Endothelial cell of umbilical vein (primary cell): Measurements from ENCODE around the gene ZNF496. TPM values are rescaled to one million over a fixed set of nuclear protein-coding genes. Genes with fewer than 3 reads are reported as not detected.

ENCODE experiments used
- BruUV-seq: library from RNA; stranded (reverse); fragments of 400-500 nt; replicated peaks from 2 replicates; lab custom pipeline; 2021; lab: Mats Ljungman, UMichigan
- CTCF ChIA-PET: fragments of 300-600, 350-600 bp; sonication (Branson Sonifier 250); formaldehyde crosslinking; loops from one replicate; lab custom pipeline; 2021; ENCODE audit warnings: antibody characterized with exemption, inconsistent platforms; lab: Charles Lee
- POLR2A ChIA-PET: fragments of 300-600, 350-600 bp; sonication (Branson Sonifier 250); formaldehyde crosslinking; loops from one replicate; lab custom pipeline; 2021; ENCODE audit warnings: antibody characterized with exemption, inconsistent platforms; lab: Charles Lee
- DNase-seq: peaks from one replicate; pipeline ENCODE4 v3.0.0-alpha.2; 2011; ENCODE audit warnings: low read depth, low spot score
- FAIRE-seq: peaks from 2 replicates; lab custom pipeline; 2011; peaks lifted over from hg19 to GRCh38; lab: Jason Lieb, UNC
- H2AFZ ChIP-seq: 2 replicates; pipeline ENCODE4 v1.6.0; 2012; ENCODE audit warnings: low read depth, low read length, control low read depth, inconsistent platforms
- H3K27ac ChIP-seq: 2 replicates; pipeline ENCODE4 v1.5.1; 2011; ENCODE audit warnings: low read depth, mild to moderate bottlenecking, control low read depth, low read length, moderate library complexity; ENCODE audit not compliant: insufficient read depth
- H3K27me3 ChIP-seq, 2 experiments: 2 replicates each; pipeline versions ENCODE4 v1.6.0 to v1.6.1; 2011; ENCODE audit warnings: low read length in 2 of 2, mixed read lengths in 1 of 2; ENCODE audit not compliant: control insufficient read depth in 2 of 2, insufficient read depth in 2 of 2
- H3K36me3 ChIP-seq, 2 experiments: 2 replicates in 1 of 2; 3 replicates in 1 of 2; pipeline ENCODE4 v1.5.1; 2011; ENCODE audit warnings: low read length in 2 of 2, mild to moderate bottlenecking in 1 of 2, moderate library complexity in 1 of 2; ENCODE audit not compliant: control insufficient read depth in 2 of 2, insufficient read depth in 2 of 2; ENCODE audit errors: extremely low read depth in 1 of 2
- H3K4me1 ChIP-seq: 3 replicates; pipeline ENCODE4 v1.5.1; 2011; ENCODE audit warnings: mild to moderate bottlenecking, low read length; ENCODE audit not compliant: control insufficient read depth, insufficient read depth; ENCODE audit errors: extremely low read depth
- H3K4me2 ChIP-seq: 2 replicates; pipeline ENCODE4 v1.6.1; 2011; ENCODE audit warnings: low read length, control low read depth, mixed read lengths; ENCODE audit not compliant: insufficient read depth
- H3K4me3 ChIP-seq, 3 experiments: fragments of 200-600 bp in 1 of 3; sonication (generic), shearing (Covaris generic) in 1 of 3; replicated peaks in 1 of 3; 2 replicates each; pipeline ENCODE4 v1.5.1; 2011 to 2016; ENCODE audit warnings: control low read depth in 3 of 3, low read length in 3 of 3, mild to moderate bottlenecking in 2 of 3, inconsistent platforms in 1 of 3, low read depth in 1 of 3, moderate library complexity in 1 of 3; ENCODE audit not compliant: insufficient read depth in 1 of 3
- H3K79me2 ChIP-seq: 2 replicates; pipeline ENCODE4 v1.6.0; 2012; ENCODE audit warnings: low read length, inconsistent platforms; ENCODE audit not compliant: control insufficient read depth, insufficient read depth
- H3K9ac ChIP-seq: replicated peaks from 2 replicates; pipeline ENCODE3; 2011; ENCODE audit warnings: low read length, control low read depth; ENCODE audit not compliant: insufficient read depth; ENCODE audit errors: extremely low read depth
- H3K9me1 ChIP-seq: replicated peaks from 3 replicates; pipeline ENCODE4 v1.6.0; 2011; ENCODE audit warnings: mild to moderate bottlenecking, low read length; ENCODE audit not compliant: control insufficient read depth, insufficient read depth; ENCODE audit errors: extremely low read depth
- H3K9me3 ChIP-seq: replicated peaks from 2 replicates; pipeline ENCODE4 v1.5.1; 2012; ENCODE audit warnings: low read length, inconsistent platforms; ENCODE audit not compliant: control insufficient read depth, insufficient read depth
- H4K20me1 ChIP-seq: replicated peaks from 2 replicates; pipeline ENCODE3; 2011; ENCODE audit warnings: mild to moderate bottlenecking, low read length; ENCODE audit not compliant: control insufficient read depth, insufficient read depth; ENCODE audit errors: extremely low read depth
- CTCF ChIP-seq, 2 donors: IDR thresholded peaks; 1 replicate in 1 of 2; 2 replicates in 1 of 2; pipeline ENCODE4 v1.5.1; 2011; ENCODE audit warnings: low read length in 2 of 2, mild to moderate bottlenecking in 2 of 2, moderate library complexity in 2 of 2, control low read depth in 1 of 2, inconsistent platforms in 1 of 2, low read depth in 1 of 2; ENCODE audit not compliant: insufficient read depth in 1 of 2; ENCODE audit errors: extremely low read depth in 1 of 2
- EZH2 ChIP-seq: IDR thresholded peaks from 2 replicates; pipeline ENCODE4 v1.6.1; 2012; ENCODE audit warnings: borderline replicate concordance, low read depth, mild to moderate bottlenecking, moderate library complexity, low read length, inconsistent platforms; ENCODE audit not compliant: severe bottlenecking
- FOS ChIP-seq: IDR thresholded peaks from 2 replicates; pipeline ENCODE4 v1.6.1; 2011; ENCODE audit warnings: mild to moderate bottlenecking, low read length, moderate library complexity, borderline replicate concordance; ENCODE audit not compliant: insufficient read depth
- GATA2 ChIP-seq: IDR thresholded peaks from 2 replicates; pipeline ENCODE4 v1.7.0; 2011; ENCODE audit warnings: low read depth, mild to moderate bottlenecking, moderate library complexity, mixed read lengths, low read length; ENCODE audit not compliant: insufficient read length, insufficient read depth
- JUN ChIP-seq: IDR thresholded peaks from 2 replicates; pipeline ENCODE4 v1.6.1; 2011; ENCODE audit warnings: borderline replicate concordance, low read depth; ENCODE audit not compliant: insufficient read length, insufficient read depth
- MYC ChIP-seq: IDR thresholded peaks from one replicate; pipeline ENCODE4 v1.6.1; 2011; ENCODE audit warnings: mild to moderate bottlenecking, low read depth, low read length
- POLR2A ChIP-seq: IDR thresholded peaks from 2 replicates; pipeline ENCODE4 v1.6.1; 2012; ENCODE audit warnings: low read depth, mild to moderate bottlenecking, control low read depth, low read length
- POLR2AphosphoS5 ChIP-seq: IDR thresholded peaks from 2 replicates; pipeline ENCODE4 v1.6.1; 2012; ENCODE audit warnings: low read depth, mild to moderate bottlenecking, control low read depth, low read length, moderate library complexity; ENCODE audit not compliant: insufficient read depth
- dilution Hi-C: fragments of 300-500 bp; cut with MboI; formaldehyde crosslinking; loops from one replicate; pipeline ENCODE4 v1.15.0; 2019; ENCODE audit warnings: low sequenced_read_pairs; ENCODE audit not compliant: extremely low pct_ligation_motif_present
- intact Hi-C: fragments of 100-400 bp; cut with micrococcal nuclease; formaldehyde crosslinking; loops from one replicate; pipeline ENCODE4 v1.10.0; 2022
- polyA plus RNA-seq, 4 experiments: library from polyadenylated mRNA; depleted of rRNA in 3 of 4; stranded (reverse) in 3 of 4; unstranded in 1 of 4; fragments of >200 nt; gene quantifications; 2 replicates each; pipeline versions ENCODE4 v1.2.1 to v1.2.3, GENCODE V29; 2011 to 2012; ENCODE audit warnings: missing spikeins in 1 of 4
- total RNA-seq: library from RNA; stranded (reverse); gene quantifications from 2 replicates; pipeline ENCODE4 v1.2.3, GENCODE V29; 2021
- TF ChIP-seq, protein P1 (sequence below): IDR thresholded peaks from 2 replicates; pipeline ENCODE4 v1.6.1; 2011; ENCODE audit not compliant: insufficient read depth, insufficient read length

Gene ZNF496
- total and polyA plus RNA-seq, 2 donors (not counting 3 experiments of a cell fraction or from before 2014, with no cell fraction given): 22.4 to 46.0 TPM

GRCh38 chr1:247299723-247300381, 31.8 kb downstream of the ZNF496 start:
- ChIA-PET CTCF (interaction anchor here (2.0 kb wide), 1 partner anchor 73 kb away, joined by 5 read pairs; no protein-coding TSS in a partner anchor), POLR2A (no interaction called here)
- TF ChIP-seq EZH2: no peak
- no peak for TF ChIP-seq CTCF (IDR thresholded peaks at IDR 0.05; ENCODE audit: extremely low read depth in 1 of 2, insufficient read depth in 1 of 2, low read depth in 1 of 2, low read length in 2 of 2)
- no peak for TF ChIP-seq JUN
- no peak for TF ChIP-seq GATA2
- TF ChIP-seq, protein P1, sequence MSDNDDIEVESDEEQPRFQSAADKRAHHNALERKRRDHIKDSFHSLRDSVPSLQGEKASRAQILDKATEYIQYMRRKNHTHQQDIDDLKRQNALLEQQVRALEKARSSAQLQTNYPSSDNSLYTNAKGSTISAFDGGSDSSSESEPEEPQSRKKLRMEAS: no peak
- no peak for TF ChIP-seq POLR2A
- TF ChIP-seq POLR2AphosphoS5: no peak
- TF ChIP-seq MYC: no peak
- TF ChIP-seq FOS: no peak
- FAIRE-seq (no peak), DNase-seq (no peak)
- intact Hi-C loops (no loop called here), dilution Hi-C loops (no loop called here)
- Histone ChIP-seq H3K4me2 (no peak overlapping the region), H3K9ac (no peak overlapping the region), H3K27me3 (no peaks in the 10 kb centered on the region), H3K27ac (no peak overlapping the region), H3K36me3 (peaks cover 0 to 27% of the 10 kb centered on the region in 2 experiments), H3K9me3 (no peaks in the 10 kb centered on the region), H3K9me1 (no peaks in the 10 kb centered on the region), H4K20me1 (no peaks in the 10 kb centered on the region), H3K79me2 (no peaks in the 10 kb centered on the region), H3K4me1 (no peaks in the 10 kb centered on the region), H3K4me3 (no peak overlapping the region), H2AFZ (no peak overlapping the region)
- BruUV-seq: no TSS peak
